OCI-LY3 (cell line): ENCODE data around the gene TMEM53.

Experiments used
- H2AFZ ChIP-seq: fragments of 200-600, 300-600 bp; shearing (Covaris generic); 2 replicates; pipeline ENCODE4 v1.6.0; 2014; ENCODE audit warnings: antibody characterized with exemption, low read depth, low read length
- H3K27ac ChIP-seq: fragments of 200-600, 300-600 bp; sonication (generic); 2 replicates; pipeline ENCODE4 v1.5.1; 2014; ENCODE audit warnings: mild to moderate bottlenecking, low read length, moderate library complexity, mixed read lengths
- H3K27me3 ChIP-seq: fragments of 200-600, 300-600 bp; sonication (generic); 2 replicates; pipeline ENCODE4 v1.6.1; 2014; ENCODE audit warnings: low read depth, low read length, mixed read lengths
- H3K36me3 ChIP-seq: fragments of 200-600, 300-600 bp; sonication (generic); replicated peaks from 2 replicates; pipeline ENCODE3; 2014; ENCODE audit warnings: low read depth, low read length, mixed read lengths
- H3K4me1 ChIP-seq: fragments of 300-600, 200-600 bp; sonication (generic); 2 replicates; pipeline ENCODE4 v1.6.1; 2014; ENCODE audit warnings: low read length, mixed read lengths
- H3K4me2 ChIP-seq: fragments of 200-600, 300-600 bp; sonication (generic); 2 replicates; pipeline ENCODE4 v1.6.1; 2014; ENCODE audit warnings: low read length, mixed read lengths
- H3K4me3 ChIP-seq: fragments of 300-600, 200-600 bp; sonication (generic); 2 replicates; pipeline ENCODE4 v1.5.1; 2014; ENCODE audit warnings: antibody characterized with exemption, mild to moderate bottlenecking, low read length, moderate library complexity
- H3K79me2 ChIP-seq: fragments of 300-600, 200-600 bp; shearing (Covaris generic); 2 replicates; pipeline ENCODE4 v1.6.1; 2014; ENCODE audit warnings: mild to moderate bottlenecking, low read length, mixed read lengths
- H3K9ac ChIP-seq: fragments of 300-600, 200-600 bp; shearing (Covaris generic); 2 replicates; pipeline ENCODE4 v1.6.0; 2014; ENCODE audit warnings: mild to moderate bottlenecking, low read length, moderate library complexity
- H3K9me3 ChIP-seq: fragments of 200-600, 300-600 bp; shearing (Covaris generic); 2 replicates; pipeline ENCODE4 v1.6.1; 2014; ENCODE audit warnings: low read length, mixed read lengths; ENCODE audit not compliant: insufficient read depth
- H4K20me1 ChIP-seq: fragments of 200-600, 300-600 bp; sonication (generic); 2 replicates; pipeline ENCODE4 v1.6.1; 2016; ENCODE audit warnings: low read length, mixed read lengths; ENCODE audit not compliant: insufficient read depth
- CTCF ChIP-seq: fragments of 200-600, 300-600 bp; sonication (generic); IDR thresholded peaks from 2 replicates; pipeline ENCODE4 v1.5.1; 2014; ENCODE audit warnings: antibody characterized with exemption, low read length, low read depth
- EZH2phosphoT487 ChIP-seq: fragments of 200-600 bp; shearing (Covaris generic); IDR thresholded peaks from 2 replicates; pipeline ENCODE4 v1.6.1; 2018; ENCODE audit warnings: antibody characterized with exemption, mixed run types, low read depth

The TMEM53 gene

GRCh38 chr1:44713321-44713781 is 39.1 kb upstream of the TMEM53 start:
- Histone ChIP-seq H4K20me1 (no peaks in the 10 kb centered on the region), H3K27ac (peak overlapping the region; percentile 35), H3K4me3 (peak overlapping the region; percentile 48), H3K36me3 (no peaks in the 10 kb centered on the region), H3K9ac (no peak overlapping the region), H3K27me3 (peaks cover 14% of the 10 kb centered on the region), H3K4me2 (peak overlapping the region; percentile 48), H3K79me2 (no peaks in the 10 kb centered on the region), H2AFZ (no peak overlapping the region), H3K4me1 (peaks cover 52% of the 10 kb centered on the region), H3K9me3 (no peaks in the 10 kb centered on the region)
- TF ChIP-seq EZH2phosphoT487 (no peak), CTCF (no peak)

GRCh38 chr1:44707959-44708831 is 33.9 kb upstream of the TMEM53 start:
- TF ChIP-seq CTCF (peak; percentile 64), EZH2phosphoT487 (no peak)
- H3K9me3 ChIP-seq, result no peaks in the 10 kb centered on the region
- 0 out of 2 replicates have a peak overlapping the region, but pooled peaks have one; percentile 5 for H3K9ac ChIP-seq
- H3K4me1 ChIP-seq, result peaks cover 11% of the 10 kb centered on the region
- no peaks in the 10 kb centered on the region for H4K20me1 ChIP-seq
- H3K4me2 ChIP-seq, result peak overlapping the region; percentile 72
- no peaks in the 10 kb centered on the region for H3K79me2 ChIP-seq
- peaks cover 14% of the 10 kb centered on the region for H3K27me3 ChIP-seq
- no peak overlapping the region for H3K27ac ChIP-seq
- H3K4me3 ChIP-seq, result peak overlapping the region; percentile 55
- H3K36me3 ChIP-seq, result no peaks in the 10 kb centered on the region
- peak overlapping the region; percentile 72 for H2AFZ ChIP-seq

GRCh38 chr1:44707112-44707881 is 33.0 kb upstream of the TMEM53 start:
- H3K9ac ChIP-seq, result no peak overlapping the region
- peak overlapping the region; percentile 72 for H3K4me2 ChIP-seq
- H3K4me3 ChIP-seq, result peak overlapping the region; percentile 55
- no peaks in the 10 kb centered on the region for H3K79me2 ChIP-seq
- no peaks in the 10 kb centered on the region for H4K20me1 ChIP-seq
- no peaks in the 10 kb centered on the region for H3K9me3 ChIP-seq
- H3K36me3 ChIP-seq, result no peaks in the 10 kb centered on the region
- no peak for TF ChIP-seq CTCF
- TF ChIP-seq EZH2phosphoT487, result no peak
- H3K27ac ChIP-seq, result no peak overlapping the region
- H2AFZ ChIP-seq, result 0 out of 2 replicates have a peak overlapping the region, but pooled peaks have one; percentile 72
- peaks cover 14% of the 10 kb centered on the region for H3K27me3 ChIP-seq
- H3K4me1 ChIP-seq, result peaks cover 3% of the 10 kb centered on the region

GRCh38 chr1:44705938-44706337 is 31.7 kb upstream of the TMEM53 start:
- no peak overlapping the region for H2AFZ ChIP-seq
- H3K4me3 ChIP-seq, result no peak overlapping the region
- H3K9ac ChIP-seq, result no peak overlapping the region
- no peaks in the 10 kb centered on the region for H3K79me2 ChIP-seq
- H4K20me1 ChIP-seq, result no peaks in the 10 kb centered on the region
- H3K4me1 ChIP-seq, result peaks cover 3% of the 10 kb centered on the region
- H3K9me3 ChIP-seq, result no peaks in the 10 kb centered on the region
- TF ChIP-seq EZH2phosphoT487, result no peak
- no peak for TF ChIP-seq CTCF
- H3K4me2 ChIP-seq, result no peak overlapping the region
- H3K27ac ChIP-seq, result no peak overlapping the region
- peaks cover 3% of the 10 kb centered on the region; the same call in 1 of the 2 replicates for H3K27me3 ChIP-seq
- H3K36me3 ChIP-seq, result no peaks in the 10 kb centered on the region
